Astrocyte (in vitro differentiated cells and primary cell): ENCODE results near the gene PDE1A.

ENCODE experiments used
- CTCF ChIP-seq: IDR thresholded peaks from 2 replicates; pipeline ENCODE4 v1.5.1; 2011; ENCODE audit warnings: low read depth, mild to moderate bottlenecking, inconsistent platforms, low read length, moderate library complexity; ENCODE audit not compliant: insufficient read depth
- EZH2 ChIP-seq: IDR thresholded peaks from 2 replicates; pipeline ENCODE4 v1.6.1; 2012; ENCODE audit warnings: mild to moderate bottlenecking, low read length, inconsistent platforms; ENCODE audit not compliant: insufficient read depth

- no peak for TF ChIP-seq CTCF
- TF ChIP-seq EZH2, result no peak
These were observed 202.2 kb downstream of the PDE1A start for GRCh38 chr2:182224669-182225068.
